Pancreas (tissue), 10 donors: ENCODE measurements around the gene CLDN11. TPM values are rescaled to one million over a fixed set of nuclear protein-coding genes. Genes with fewer than 3 reads are reported as not detected.

ENCODE experiments used
- ATAC-seq, 4 donors: fragments of 200-7000 bp; cut with Tn5 transposase; one replicate each; pipeline versions ENCODE4 v1.8.0 to v1.9.1; 2020; ENCODE audit warnings: mild to moderate bottlenecking in 4 of 4, moderate library complexity in 4 of 4
- DNase-seq, 6 donors: peaks; one replicate each; pipeline ENCODE4 v3.0.0-alpha.2; 2020
- FAIRE-seq: peaks from 2 replicates; lab custom pipeline; 2012; peaks lifted over from hg19 to GRCh38; lab: Jason Lieb, UNC
- H3K27ac ChIP-seq, 4 donors: fragments of 200-600 bp; sonication (generic); 1 replicate in 3 of 4; 2 replicates in 1 of 4; pipeline versions ENCODE4 v1.5.0 to v1.8.0; 2020
- H3K27me3 ChIP-seq, 4 donors: fragments of 200-600 bp; one replicate each; pipeline ENCODE4 v1.8.0; 2021
- H3K36me3 ChIP-seq, 3 donors: fragments of 200-600 bp; sonication (generic) in 1 of 3; one replicate each; pipeline versions ENCODE4 v1.5.0 to v1.8.0; 2020 to 2021
- H3K4me1 ChIP-seq, 3 donors: fragments of 200-600 bp; one replicate each; pipeline ENCODE4 v1.8.0; 2021
- H3K4me3 ChIP-seq, 4 donors: fragments of 200-600 bp; sonication (generic) in 2 of 4; one replicate each; pipeline versions ENCODE4 v1.5.0 to v1.8.0; 2020 to 2021
- H3K9me3 ChIP-seq, 4 donors: fragments of 200-600 bp; one replicate each; pipeline ENCODE4 v1.8.0; 2021
- WGBS, 2 donors: extraction: QIAGEN DNeasy Blood & Tissue Kit; methylation state at CpG; one replicate each; pipeline ENCODE4 v1.1.7; 2013; 5-methylcytosine and 5-hydroxymethylcytosine counted together
- intact Hi-C, 3 donors: fragments of 100-400 bp; cut with DNase I; formaldehyde crosslinking; loops; one replicate each; pipeline versions ENCODE4 v1.11.1 to v1.14.2; 2022
- polyA plus RNA-seq, 2 donors: library from polyadenylated mRNA; stranded (reverse); fragments of 200-250 nt; gene quantifications; one replicate each; pipeline ENCODE4 v1.2.3, GENCODE V29; 2013
- total RNA-seq, 6 donors: library from RNA; stranded (reverse); fragmentation: NEBNext Ultra II Directional in 4 of 6; extraction: Animal tissue kit (Norgen Biotek cat#: 25700) in 4 of 6; gene quantifications; one replicate each; pipeline versions ENCODE4 v1.2.1 to v1.2.4, GENCODE V29; 2021 to 2023
- TF ChIP-seq, protein P1 (sequence below), 4 donors: fragments of 200-600 bp; sonication (generic) in 3 of 4; IDR thresholded peaks; one replicate each; pipeline versions ENCODE4 v1.5.0 to v1.8.0; 2021; ENCODE audit warnings: antibody characterized with exemption in 4 of 4
- donor health status: healthy with polysubstance abuse.
- donor health status: DM: no; HTN: no; CAD: no; lungs with moderate emphysema.
- donor health status: DM: no; HTN: no; CAD: no.
- donor health status: control.
- donor health status: control.
- donor health status: Bipolar disorder and iron deficiency.
- donor health status: DM: yes; HTN: yes; CAD: no.
- donor health status: DM: no; HTN: no; CAD: no.
- donor health status: DM: no; HTN: no; CAD: no.
- donor health status: DM: yes; HTN: yes; CAD: no.

CLDN11 gene
- total and polyA plus RNA-seq, 8 donors, result 0.38 to 2.3 (median 0.74) TPM

- no peaks in the 10 kb centered on the region for H3K27me3 ChIP-seq
- H3K4me3 ChIP-seq, result no peak overlapping the region
- FAIRE-seq (no peak), DNase-seq (no peak), ATAC-seq (no peak)
- H3K4me1 ChIP-seq, result no peaks in the 10 kb centered on the region
- H3K9me3 ChIP-seq, result no peaks in the 10 kb centered on the region
- no peak overlapping the region for H3K27ac ChIP-seq
- no peaks in the 10 kb centered on the region for H3K36me3 ChIP-seq
- TF ChIP-seq, protein P1, sequence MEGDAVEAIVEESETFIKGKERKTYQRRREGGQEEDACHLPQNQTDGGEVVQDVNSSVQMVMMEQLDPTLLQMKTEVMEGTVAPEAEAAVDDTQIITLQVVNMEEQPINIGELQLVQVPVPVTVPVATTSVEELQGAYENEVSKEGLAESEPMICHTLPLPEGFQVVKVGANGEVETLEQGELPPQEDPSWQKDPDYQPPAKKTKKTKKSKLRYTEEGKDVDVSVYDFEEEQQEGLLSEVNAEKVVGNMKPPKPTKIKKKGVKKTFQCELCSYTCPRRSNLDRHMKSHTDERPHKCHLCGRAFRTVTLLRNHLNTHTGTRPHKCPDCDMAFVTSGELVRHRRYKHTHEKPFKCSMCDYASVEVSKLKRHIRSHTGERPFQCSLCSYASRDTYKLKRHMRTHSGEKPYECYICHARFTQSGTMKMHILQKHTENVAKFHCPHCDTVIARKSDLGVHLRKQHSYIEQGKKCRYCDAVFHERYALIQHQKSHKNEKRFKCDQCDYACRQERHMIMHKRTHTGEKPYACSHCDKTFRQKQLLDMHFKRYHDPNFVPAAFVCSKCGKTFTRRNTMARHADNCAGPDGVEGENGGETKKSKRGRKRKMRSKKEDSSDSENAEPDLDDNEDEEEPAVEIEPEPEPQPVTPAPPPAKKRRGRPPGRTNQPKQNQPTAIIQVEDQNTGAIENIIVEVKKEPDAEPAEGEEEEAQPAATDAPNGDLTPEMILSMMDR (IDR thresholded peaks at IDR 0.05), result no peak
- intact Hi-C loops, result no loop called here
These were observed 24.3 kb downstream of the CLDN11 start for GRCh38 chr3:170442947-170443346.

- intact Hi-C loops, result no loop called here
- DNase-seq, result no peak
- H3K4me3 ChIP-seq, result no peak overlapping the region
- H3K36me3 ChIP-seq, result no peaks in the 10 kb centered on the region
- ATAC-seq, result no peak
- TF ChIP-seq, protein P1 (IDR thresholded peaks at IDR 0.05), result no peak
- no peak for FAIRE-seq
- H3K9me3 ChIP-seq, result no peaks in the 10 kb centered on the region
- H3K27ac ChIP-seq, result no peak overlapping the region
- H3K4me1 ChIP-seq, result no peaks in the 10 kb centered on the region
- no peaks in the 10 kb centered on the region for H3K27me3 ChIP-seq
These were observed 24.8 kb downstream of the CLDN11 start for GRCh38 chr3:170443457-170443856.

DNA sequence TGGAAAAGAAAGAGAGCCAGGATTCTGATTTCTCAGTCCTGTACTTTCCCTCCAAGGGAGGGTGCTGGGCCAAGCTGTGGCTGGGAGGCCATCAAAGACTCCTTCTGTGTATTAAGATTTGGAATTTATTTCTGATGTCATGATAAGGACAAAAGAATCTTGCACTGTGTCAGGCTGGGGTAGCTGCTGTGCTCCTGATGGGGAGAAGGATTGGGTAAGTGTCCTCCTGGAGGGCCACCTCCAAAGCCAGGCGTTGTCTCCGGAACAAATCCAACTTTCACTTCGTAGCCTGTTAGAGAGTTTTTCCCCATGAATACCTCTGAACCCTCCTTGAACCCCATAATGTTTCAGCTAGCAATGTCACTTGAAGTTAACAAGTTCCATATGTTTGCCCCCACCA, 29.9 kb downstream of the CLDN11 start:
- no peak for FAIRE-seq
- WGBS, 2 donors, result 86 to 90% methylated on average over 3 of the region's 3 CpGs
- intact Hi-C loops, result no loop called here

GRCh38 chr3:170450039-170450438, 31.4 kb downstream of the CLDN11 start:
- H3K9me3 ChIP-seq, result no peaks in the 10 kb centered on the region
- ATAC-seq (no peak), FAIRE-seq (no peak), DNase-seq (no peak)
- 92 to 93% methylated on average over 2 of the region's 2 CpGs for WGBS, 2 donors
- H3K4me3 ChIP-seq, result no peak overlapping the region
- intact Hi-C loops, result no loop called here
- no peaks in the 10 kb centered on the region for H3K36me3 ChIP-seq
- TF ChIP-seq, protein P1 (IDR thresholded peaks at IDR 0.05), result no peak
- no peak overlapping the region for H3K27ac ChIP-seq
- no peaks in the 10 kb centered on the region for H3K4me1 ChIP-seq
- no peaks in the 10 kb centered on the region for H3K27me3 ChIP-seq

More for the DNA sequence above, 29.9 kb downstream of the CLDN11 start:
- TF ChIP-seq, protein P1 (IDR thresholded peaks at IDR 0.05), result no peak
- Histone ChIP-seq H3K4me1 (no peaks in the 10 kb centered on the region), H3K4me3 (no peak overlapping the region), H3K27me3 (no peaks in the 10 kb centered on the region), H3K27ac (no peak overlapping the region), H3K9me3 (no peaks in the 10 kb centered on the region), H3K36me3 (no peaks in the 10 kb centered on the region)
- ATAC-seq (no peak), DNase-seq (no peak)

DNA sequence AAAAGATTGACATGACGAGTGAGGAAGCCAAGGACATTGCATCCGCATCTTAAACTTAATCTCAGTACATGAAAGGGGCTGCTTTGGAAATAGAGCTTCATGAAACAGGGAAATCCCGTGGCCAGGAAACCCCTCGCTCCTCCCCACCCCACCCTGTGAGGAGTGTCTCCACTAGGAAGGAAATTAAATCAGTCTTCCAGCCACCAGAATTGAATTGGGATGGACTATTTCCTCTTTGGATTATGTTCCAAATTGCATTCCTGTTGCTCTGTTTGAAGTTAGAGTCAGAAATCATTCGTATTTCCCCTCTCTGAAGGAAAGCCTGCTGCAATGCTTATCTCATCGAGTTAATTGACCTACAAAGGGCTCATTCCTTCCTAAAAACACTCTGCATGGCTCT, 35.8 kb downstream of the CLDN11 start:
- no peaks in the 10 kb centered on the region for H3K27me3 ChIP-seq
- H3K4me3 ChIP-seq, result no peak overlapping the region
- FAIRE-seq (no peak), ATAC-seq (no peak), DNase-seq (no peak)
- H3K9me3 ChIP-seq, result no peaks in the 10 kb centered on the region
- H3K27ac ChIP-seq, result no peak overlapping the region
- TF ChIP-seq, protein P1 (IDR thresholded peaks at IDR 0.05), result no peak
- H3K4me1 ChIP-seq, result no peaks in the 10 kb centered on the region
- H3K36me3 ChIP-seq, result no peaks in the 10 kb centered on the region
- 60 to 61% methylated on average over 6 of the region's 6 CpGs for WGBS, 2 donors
- intact Hi-C loops, result no loop called here
